HL-60 (cell line): ENCODE data around the gene ALDH1L1.
"Not testable (repeated sequence)": the region's sequence is repeated elsewhere in the genome, so short reads cannot be mapped to it uniquely, and the experiment has no call there.

Experiments used
- GABPA ChIP-seq: IDR thresholded peaks from 2 replicates; pipeline ENCODE4 v1.6.1; 2012; ENCODE audit warnings: low read depth
- POLR2AphosphoS5 ChIP-seq: IDR thresholded peaks from 2 replicates; pipeline ENCODE4 v1.6.1; 2012; ENCODE audit warnings: low read depth
- REST ChIP-seq: IDR thresholded peaks from 2 replicates; pipeline ENCODE4 v1.6.1; 2012; ENCODE audit warnings: low read depth; ENCODE audit not compliant: insufficient replicate concordance
- TF ChIP-seq, protein P1 (sequence below): IDR thresholded peaks from one replicate; pipeline ENCODE4 v1.5.1; 2011; ENCODE audit warnings: low read length, control low read depth, inconsistent platforms; ENCODE audit not compliant: insufficient read depth

DNA sequence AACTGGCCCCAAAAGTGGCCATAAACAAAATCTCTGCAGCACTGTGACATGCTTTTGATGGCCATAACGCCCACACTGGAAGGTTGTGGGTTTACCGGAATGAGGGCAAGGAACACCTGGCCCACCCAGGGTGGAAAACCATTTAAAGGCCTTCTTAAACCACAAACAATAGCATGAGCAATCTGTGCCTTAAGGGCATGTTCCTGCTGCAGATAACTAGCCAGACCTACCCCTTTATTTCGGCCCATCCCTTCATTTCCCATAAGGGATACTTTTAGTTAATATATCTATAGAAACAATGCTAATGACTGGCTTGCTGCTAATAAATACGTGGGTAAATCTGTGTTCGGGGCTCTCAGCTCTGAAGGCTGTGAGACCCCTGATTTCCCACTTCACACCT lies 88.3 kb downstream of the ALDH1L1 start:
- TF ChIP-seq, protein P1, sequence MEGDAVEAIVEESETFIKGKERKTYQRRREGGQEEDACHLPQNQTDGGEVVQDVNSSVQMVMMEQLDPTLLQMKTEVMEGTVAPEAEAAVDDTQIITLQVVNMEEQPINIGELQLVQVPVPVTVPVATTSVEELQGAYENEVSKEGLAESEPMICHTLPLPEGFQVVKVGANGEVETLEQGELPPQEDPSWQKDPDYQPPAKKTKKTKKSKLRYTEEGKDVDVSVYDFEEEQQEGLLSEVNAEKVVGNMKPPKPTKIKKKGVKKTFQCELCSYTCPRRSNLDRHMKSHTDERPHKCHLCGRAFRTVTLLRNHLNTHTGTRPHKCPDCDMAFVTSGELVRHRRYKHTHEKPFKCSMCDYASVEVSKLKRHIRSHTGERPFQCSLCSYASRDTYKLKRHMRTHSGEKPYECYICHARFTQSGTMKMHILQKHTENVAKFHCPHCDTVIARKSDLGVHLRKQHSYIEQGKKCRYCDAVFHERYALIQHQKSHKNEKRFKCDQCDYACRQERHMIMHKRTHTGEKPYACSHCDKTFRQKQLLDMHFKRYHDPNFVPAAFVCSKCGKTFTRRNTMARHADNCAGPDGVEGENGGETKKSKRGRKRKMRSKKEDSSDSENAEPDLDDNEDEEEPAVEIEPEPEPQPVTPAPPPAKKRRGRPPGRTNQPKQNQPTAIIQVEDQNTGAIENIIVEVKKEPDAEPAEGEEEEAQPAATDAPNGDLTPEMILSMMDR: not testable (repeated sequence)
- TF ChIP-seq POLR2AphosphoS5, REST, GABPA: not testable (repeated sequence)
